Measurements from ENCODE around the gene FRMD3.

DNA sequence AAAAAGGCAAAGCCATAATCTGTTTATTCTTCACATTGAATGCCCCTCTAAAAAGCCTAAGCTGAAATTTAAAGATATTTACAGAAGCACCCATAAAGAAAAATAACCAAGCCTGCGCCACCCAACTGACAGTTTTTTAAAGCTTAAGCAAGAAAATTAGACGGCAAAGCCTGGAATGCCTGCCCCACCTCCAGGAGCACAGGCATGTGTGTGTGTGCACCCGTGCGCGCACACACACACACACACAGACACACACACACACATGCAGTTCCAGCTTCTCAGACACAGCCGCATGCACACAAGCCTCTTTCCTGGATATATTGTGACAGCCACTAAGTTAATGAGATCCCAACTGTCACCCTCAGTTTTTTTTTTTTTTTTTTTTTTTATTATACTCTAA is 88.2 kb downstream of the FRMD3 start:
- TF ChIP-seq USF1 (CRISPR knock-in tag; IDR thresholded peaks at IDR 0.05) (no peak), FOXK1 (CRISPR knock-in tag; IDR thresholded peaks at IDR 0.05) (no peak), ZNF232 (CRISPR knock-in tag; IDR thresholded peaks at IDR 0.05) (no peak), MAX (CRISPR knock-in tag; IDR thresholded peaks at IDR 0.05) (no peak)
- TF ChIP-seq, protein P1, sequence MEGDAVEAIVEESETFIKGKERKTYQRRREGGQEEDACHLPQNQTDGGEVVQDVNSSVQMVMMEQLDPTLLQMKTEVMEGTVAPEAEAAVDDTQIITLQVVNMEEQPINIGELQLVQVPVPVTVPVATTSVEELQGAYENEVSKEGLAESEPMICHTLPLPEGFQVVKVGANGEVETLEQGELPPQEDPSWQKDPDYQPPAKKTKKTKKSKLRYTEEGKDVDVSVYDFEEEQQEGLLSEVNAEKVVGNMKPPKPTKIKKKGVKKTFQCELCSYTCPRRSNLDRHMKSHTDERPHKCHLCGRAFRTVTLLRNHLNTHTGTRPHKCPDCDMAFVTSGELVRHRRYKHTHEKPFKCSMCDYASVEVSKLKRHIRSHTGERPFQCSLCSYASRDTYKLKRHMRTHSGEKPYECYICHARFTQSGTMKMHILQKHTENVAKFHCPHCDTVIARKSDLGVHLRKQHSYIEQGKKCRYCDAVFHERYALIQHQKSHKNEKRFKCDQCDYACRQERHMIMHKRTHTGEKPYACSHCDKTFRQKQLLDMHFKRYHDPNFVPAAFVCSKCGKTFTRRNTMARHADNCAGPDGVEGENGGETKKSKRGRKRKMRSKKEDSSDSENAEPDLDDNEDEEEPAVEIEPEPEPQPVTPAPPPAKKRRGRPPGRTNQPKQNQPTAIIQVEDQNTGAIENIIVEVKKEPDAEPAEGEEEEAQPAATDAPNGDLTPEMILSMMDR (IDR thresholded peaks at IDR 0.05) = no peak

Measured in WTC11 (cell line).